Measurements from ENCODE around the gene PFKFB3.
"Not testable (repeated sequence)": the region's sequence is repeated elsewhere in the genome, so short reads cannot be mapped to it uniquely, and the experiment has no call there.

The PFKFB3 gene

GRCh38 chr10:6202684-6203330 lies at the start of gene PFKFB3:
TSS of gene PFKFB3 (plus strand) at chr10:6202932. CDS start at chr10:6203261, 329 bp downstream.
- H3K4me3 ChIP-seq (ENCODE audit: low read depth in 1 of 2, low read length in 2 of 2) = peak within 1 kb of the TSS; percentile 74 to 91
- H3K9ac ChIP-seq (ENCODE audit: low read length) = no peak within 1 kb of the TSS
- peaks cover 12% of the 10 kb centered on the region for H3K4me1 ChIP-seq (ENCODE audit: insufficient read depth, low read length)
- peak within 1 kb of the TSS; percentile 95 for H3K27ac ChIP-seq (ENCODE audit: low read depth, low read length)
- H3K27me3 ChIP-seq (ENCODE audit: control insufficient read depth in 1 of 2, insufficient read depth in 2 of 2, low read length in 2 of 2) = no peaks in the 10 kb centered on the region
- H3K9me3 ChIP-seq (ENCODE audit: low read length) = no peaks in the 10 kb centered on the region
- H3K36me3 ChIP-seq (ENCODE audit: insufficient read depth, low read length) = no peaks in the 10 kb centered on the region

GRCh38 chr10:6153845-6154244 lies 48.9 kb upstream of the PFKFB3 start:
- no peaks in the 10 kb centered on the region for H3K36me3 ChIP-seq (ENCODE audit: insufficient read depth, low read length)
- peaks cover 10% of the 10 kb centered on the region for H3K4me1 ChIP-seq (ENCODE audit: insufficient read depth, low read length)
- no peak overlapping the region for H3K27ac ChIP-seq (ENCODE audit: low read depth, low read length)
- no peak overlapping the region for H3K4me3 ChIP-seq (ENCODE audit: low read depth in 1 of 2, low read length in 2 of 2)
- no peaks in the 10 kb centered on the region for H3K27me3 ChIP-seq (ENCODE audit: control insufficient read depth in 1 of 2, insufficient read depth in 2 of 2, low read length in 2 of 2)
- H3K9me3 ChIP-seq (ENCODE audit: low read length) = no peaks in the 10 kb centered on the region
- no peak overlapping the region for H3K9ac ChIP-seq (ENCODE audit: low read length)

GRCh38 chr10:6154566-6154965 lies 48.2 kb upstream of the PFKFB3 start:
- H3K27me3 ChIP-seq (ENCODE audit: control insufficient read depth in 1 of 2, insufficient read depth in 2 of 2, low read length in 2 of 2) = no peaks in the 10 kb centered on the region
- no peak overlapping the region for H3K4me3 ChIP-seq (ENCODE audit: low read depth in 1 of 2, low read length in 2 of 2)
- H3K27ac ChIP-seq (ENCODE audit: low read depth, low read length) = no peak overlapping the region
- no peaks in the 10 kb centered on the region for H3K9me3 ChIP-seq (ENCODE audit: low read length)
- H3K4me1 ChIP-seq (ENCODE audit: insufficient read depth, low read length) = peaks cover 10% of the 10 kb centered on the region
- no peaks in the 10 kb centered on the region for H3K36me3 ChIP-seq (ENCODE audit: insufficient read depth, low read length)
- H3K9ac ChIP-seq (ENCODE audit: low read length) = no peak overlapping the region

GRCh38 chr10:6158276-6158675 lies 44.5 kb upstream of the PFKFB3 start:
- Histone ChIP-seq H3K4me1 (ENCODE audit: insufficient read depth, low read length) (peaks cover 13% of the 10 kb centered on the region), H3K27me3 (ENCODE audit: control insufficient read depth in 1 of 2, insufficient read depth in 2 of 2, low read length in 2 of 2) (no peaks in the 10 kb centered on the region), H3K9ac (ENCODE audit: low read length) (no peak overlapping the region), H3K27ac (ENCODE audit: low read depth, low read length) (no peak overlapping the region), H3K9me3 (ENCODE audit: low read length) (no peaks in the 10 kb centered on the region), H3K4me3 (ENCODE audit: low read depth in 1 of 2, low read length in 2 of 2) (no peak overlapping the region), H3K36me3 (ENCODE audit: insufficient read depth, low read length) (no peaks in the 10 kb centered on the region)

GRCh38 chr10:6161921-6162320 lies 40.8 kb upstream of the PFKFB3 start:
- Histone ChIP-seq H3K27me3 (ENCODE audit: control insufficient read depth in 1 of 2, insufficient read depth in 2 of 2, low read length in 2 of 2) (no peaks in the 10 kb centered on the region), H3K27ac (ENCODE audit: low read depth, low read length) (no peak overlapping the region), H3K4me3 (ENCODE audit: low read depth in 1 of 2, low read length in 2 of 2) (no peak overlapping the region), H3K36me3 (ENCODE audit: insufficient read depth, low read length) (no peaks in the 10 kb centered on the region), H3K9me3 (ENCODE audit: low read length) (no peaks in the 10 kb centered on the region), H3K4me1 (ENCODE audit: insufficient read depth, low read length) (peaks cover 25% of the 10 kb centered on the region), H3K9ac (ENCODE audit: low read length) (no peak overlapping the region)

- no peaks in the 10 kb centered on the region for H3K27me3 ChIP-seq (ENCODE audit: control insufficient read depth in 1 of 2, insufficient read depth in 2 of 2, low read length in 2 of 2)
- H3K4me1 ChIP-seq (ENCODE audit: insufficient read depth, low read length) = peaks cover 25% of the 10 kb centered on the region
- peak overlapping the region in 1 of 2 donors; percentile 2 for H3K4me3 ChIP-seq (ENCODE audit: low read depth in 1 of 2, low read length in 2 of 2)
- H3K36me3 ChIP-seq (ENCODE audit: insufficient read depth, low read length) = no peaks in the 10 kb centered on the region
- no peaks in the 10 kb centered on the region for H3K9me3 ChIP-seq (ENCODE audit: low read length)
- H3K9ac ChIP-seq (ENCODE audit: low read length) = no peak overlapping the region
- H3K27ac ChIP-seq (ENCODE audit: low read depth, low read length) = peak overlapping the region; percentile 79
These were observed 40.0 kb upstream of the PFKFB3 start for GRCh38 chr10:6162589-6163356.

- no peaks in the 10 kb centered on the region for H3K36me3 ChIP-seq (ENCODE audit: insufficient read depth, low read length)
- no peaks in the 10 kb centered on the region for H3K9me3 ChIP-seq (ENCODE audit: low read length)
- peak overlapping the region; percentile 79 for H3K27ac ChIP-seq (ENCODE audit: low read depth, low read length)
- H3K4me1 ChIP-seq (ENCODE audit: insufficient read depth, low read length) = peaks cover 30% of the 10 kb centered on the region
- H3K27me3 ChIP-seq (ENCODE audit: control insufficient read depth in 1 of 2, insufficient read depth in 2 of 2, low read length in 2 of 2) = no peaks in the 10 kb centered on the region
- H3K4me3 ChIP-seq (ENCODE audit: low read depth in 1 of 2, low read length in 2 of 2) = peak overlapping the region; percentile 65 to 67
- H3K9ac ChIP-seq (ENCODE audit: low read length) = peak overlapping the region; percentile 81
These were observed 39.1 kb upstream of the PFKFB3 start for GRCh38 chr10:6163364-6164270.

GRCh38 chr10:6164271-6165095 lies 38.2 kb upstream of the PFKFB3 start:
- Histone ChIP-seq H3K9ac (ENCODE audit: low read length) (peak overlapping the region; percentile 81), H3K27ac (ENCODE audit: low read depth, low read length) (peak overlapping the region; percentile 78), H3K9me3 (ENCODE audit: low read length) (no peaks in the 10 kb centered on the region), H3K27me3 (ENCODE audit: control insufficient read depth in 1 of 2, insufficient read depth in 2 of 2, low read length in 2 of 2) (no peaks in the 10 kb centered on the region), H3K36me3 (ENCODE audit: insufficient read depth, low read length) (no peaks in the 10 kb centered on the region), H3K4me1 (ENCODE audit: insufficient read depth, low read length) (peaks cover 35% of the 10 kb centered on the region), H3K4me3 (ENCODE audit: low read depth in 1 of 2, low read length in 2 of 2) (peak overlapping the region; percentile 65 to 67)

GRCh38 chr10:6165221-6165725 lies 37.5 kb upstream of the PFKFB3 start:
- no peak overlapping the region for H3K9ac ChIP-seq (ENCODE audit: low read length)
- no peaks in the 10 kb centered on the region for H3K9me3 ChIP-seq (ENCODE audit: low read length)
- H3K4me1 ChIP-seq (ENCODE audit: insufficient read depth, low read length) = peaks cover 42% of the 10 kb centered on the region
- no peak overlapping the region for H3K4me3 ChIP-seq (ENCODE audit: low read depth in 1 of 2, low read length in 2 of 2)
- H3K27ac ChIP-seq (ENCODE audit: low read depth, low read length) = no peak overlapping the region
- no peaks in the 10 kb centered on the region for H3K27me3 ChIP-seq (ENCODE audit: control insufficient read depth in 1 of 2, insufficient read depth in 2 of 2, low read length in 2 of 2)
- no peaks in the 10 kb centered on the region for H3K36me3 ChIP-seq (ENCODE audit: insufficient read depth, low read length)

- not testable (repeated sequence) for H3K9ac ChIP-seq (ENCODE audit: low read length)
- H3K4me1 ChIP-seq (ENCODE audit: insufficient read depth, low read length) = peaks cover 47% of the 10 kb centered on the region
These were observed 36.8 kb upstream of the PFKFB3 start for GRCh38 chr10:6165933-6166332.

More at GRCh38 chr10:6165933-6166332, 36.8 kb upstream of the PFKFB3 start:
- not testable (repeated sequence) for H3K4me3 ChIP-seq (ENCODE audit: low read depth in 1 of 2, low read length in 2 of 2); H3K27me3 ChIP-seq (ENCODE audit: control insufficient read depth in 1 of 2, insufficient read depth in 2 of 2, low read length in 2 of 2); H3K36me3 ChIP-seq (ENCODE audit: insufficient read depth, low read length); H3K27ac ChIP-seq (ENCODE audit: low read depth, low read length); H3K9me3 ChIP-seq (ENCODE audit: low read length)
